Stomach (tissue), 9 donors: ENCODE measurements around the gene CCDC28B. TPM values are rescaled to one million over a fixed set of nuclear protein-coding genes. Genes with fewer than 3 reads are reported as not detected.

ENCODE experiments used
- DNase-seq, 2 donors: peaks; one replicate each; pipeline versions ENCODE4 v3.0.0 to v3.0.0-alpha.2; 2013 to 2019
- H3K27ac ChIP-seq, 5 donors: fragments of 200-600 bp in 4 of 5; sonication (generic) in 4 of 5; one replicate each; pipeline ENCODE4 v1.5.1; 2013 to 2019; ENCODE audit warnings: mild to moderate bottlenecking in 1 of 5, moderate library complexity in 1 of 5
- H3K27me3 ChIP-seq, 3 donors: fragments of 200-600 bp; sonication (generic); one replicate each; pipeline ENCODE4 v1.5.1; 2017 to 2019; ENCODE audit warnings: mixed run types in 1 of 3
- H3K36me3 ChIP-seq, 4 donors: fragments of 200-600 bp; sonication (generic); 1 replicate in 3 of 4; 2 replicates in 1 of 4; pipeline ENCODE4 v1.5.1; 2016 to 2019
- H3K4me1 ChIP-seq, 4 donors: fragments of 200-600 bp; sonication (generic); one replicate each; pipeline ENCODE4 v1.5.1; 2016 to 2019
- H3K4me3 ChIP-seq, 4 donors: fragments of 200-600 bp; sonication (generic) in 3 of 4; one replicate each; pipeline ENCODE4 v1.5.1; 2016 to 2019; ENCODE audit warnings: mild to moderate bottlenecking in 1 of 4
- H3K9me3 ChIP-seq, 4 donors: fragments of 200-600 bp; sonication (generic); one replicate each; pipeline ENCODE4 v1.5.1; 2016 to 2019
- CTCF ChIP-seq, 7 experiments: fragments of 450-650 bp in 4 of 7; fragments of 200-600 bp in 3 of 7; sonication (generic) in 3 of 7; IDR thresholded peaks; one replicate each; pipeline ENCODE4 v1.5.1; 2016 to 2019; ENCODE audit warnings: antibody characterized with exemption in 7 of 7, control low read depth in 2 of 7, mild to moderate bottlenecking in 1 of 7
- EP300 ChIP-seq: sonication (generic); formaldehyde crosslinking; IDR thresholded peaks from one replicate; pipeline ENCODE4 v1.6.1; 2017; ENCODE audit warnings: antibody characterized with exemption
- POLR2A ChIP-seq, 4 donors: fragments of 450-650 bp; IDR thresholded peaks; one replicate each; pipeline ENCODE4 v1.6.1; 2016; ENCODE audit warnings: antibody characterized with exemption in 4 of 4, control low read depth in 2 of 4, mild to moderate bottlenecking in 1 of 4, moderate library complexity in 1 of 4
- POLR2AphosphoS5 ChIP-seq, 3 donors: sonication (generic); formaldehyde crosslinking; IDR thresholded peaks; one replicate each; pipeline ENCODE4 v1.6.1; 2016; ENCODE audit warnings: antibody characterized with exemption in 3 of 3
- WGBS, 5 donors: extraction: QIAGEN DNeasy Blood & Tissue Kit in 3 of 5; methylation state at CpG; one replicate each; pipeline versions ENCODE4 v1.1.5 to v1.1.7; 2013 to 2018; 5-methylcytosine and 5-hydroxymethylcytosine counted together
- intact Hi-C: fragments of 100-400 bp; cut with DNase I; formaldehyde crosslinking; loops from one replicate; pipeline ENCODE4 v1.15.1; 2023; ENCODE audit warnings: low total_unique reads
- polyA plus RNA-seq, 3 donors: library from polyadenylated mRNA; stranded (reverse); fragments of 200-250 nt; gene quantifications; one replicate each; pipeline ENCODE4 v1.2.3, GENCODE V29; 2013
- total RNA-seq, 5 donors: library from RNA; depleted of rRNA; stranded (reverse); fragments of >200 nt; gene quantifications; one replicate each; pipeline versions ENCODE4 v1.1.0 to v1.2.3, GENCODE V29; 2014 to 2016
- donor health status: healthy with polysubstance abuse.
- donor health status: Bipolar disorder and iron deficiency.
- donor health status: healthy.

The CCDC28B gene
- total and polyA plus RNA-seq, 8 donors = 0.45 to 27.8 (median 9.7) TPM; not detected in 2

DNA sequence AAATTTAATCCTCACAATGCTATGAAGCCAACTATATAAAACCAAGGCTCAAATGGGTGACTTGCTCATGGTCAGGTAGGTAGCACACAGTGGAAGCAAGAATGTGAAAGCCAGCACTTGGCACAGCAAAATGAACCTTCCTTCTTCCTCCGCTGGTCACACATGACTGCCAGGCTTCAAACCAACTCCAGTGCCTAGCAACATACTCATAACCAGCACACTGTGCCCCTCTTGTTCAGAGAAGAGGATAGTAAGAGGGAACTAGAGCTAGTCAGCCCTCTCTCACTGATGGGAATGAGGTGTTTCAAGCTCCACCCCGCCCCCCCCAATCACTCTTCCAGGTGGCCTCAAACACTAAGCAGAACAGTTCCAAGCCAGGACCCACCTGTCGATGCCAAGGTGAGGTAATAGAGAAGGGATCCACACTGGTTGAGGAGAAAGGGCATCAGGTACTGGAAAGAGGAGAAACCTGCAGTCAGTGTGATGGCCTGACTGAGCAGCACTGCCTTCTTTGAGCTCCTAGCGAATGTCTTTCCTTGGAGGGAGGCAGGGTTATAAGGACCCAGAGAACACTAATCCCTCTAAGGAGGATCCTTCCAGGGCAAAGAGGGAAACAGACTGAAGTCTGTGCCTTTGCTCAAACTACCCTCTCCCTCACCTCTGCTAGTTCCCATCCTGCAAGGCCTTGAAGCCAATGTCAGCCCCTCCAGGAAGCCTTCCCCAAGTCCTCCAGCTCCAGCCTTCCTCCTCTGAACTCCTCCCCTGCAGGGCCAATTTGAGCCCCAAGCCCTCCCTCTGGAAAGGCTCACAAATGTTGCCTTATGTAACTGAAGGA is 20.6 kb downstream of the CCDC28B start:
- peak overlapping the region; percentile 88 to 95 (median 92) for H3K4me3 ChIP-seq
- 86 to 92% (median 91%) methylated on average over 3 to 4 of the region's 4 CpGs for whole genome bisulfite sequencing, 5 donors
- H3K36me3 ChIP-seq = peaks cover 26 to 67% (median 59%) of the 10 kb centered on the region in 4 donors
- no peaks in the 10 kb centered on the region for H3K9me3 ChIP-seq
- TF ChIP-seq POLR2A (IDR thresholded peaks at IDR 0.05) = no peak
- no peak for TF ChIP-seq POLR2AphosphoS5 (IDR thresholded peaks at IDR 0.05)
- peak overlapping the region in 4 of 5 donors; percentile 90 to 97 (median 94) for H3K27ac ChIP-seq
- peaks cover 28 to 52% (median 38%) of the 10 kb centered on the region in 4 donors for H3K4me1 ChIP-seq
- H3K27me3 ChIP-seq = no peaks in the 10 kb centered on the region
- intact Hi-C loops = no loop called here
- DNase-seq = no peak

GRCh38 chr1:32221581-32221979 is 21.2 kb downstream of the CCDC28B start:
- Histone ChIP-seq H3K4me1 (peaks cover 28 to 46% (median 35%) of the 10 kb centered on the region in 4 donors), H3K36me3 (peaks cover 26 to 67% (median 59%) of the 10 kb centered on the region in 4 donors), H3K9me3 (no peaks in the 10 kb centered on the region), H3K27me3 (no peaks in the 10 kb centered on the region), H3K4me3 (peak overlapping the region; percentile 88 to 95 (median 92)), H3K27ac (peak overlapping the region; percentile 86 to 97 (median 94))
- TF ChIP-seq POLR2AphosphoS5 (IDR thresholded peaks at IDR 0.05) = no peak
- TF ChIP-seq EP300 = no peak
- no peak for TF ChIP-seq CTCF (IDR thresholded peaks at IDR 0.05)
- no peak for TF ChIP-seq POLR2A (IDR thresholded peaks at IDR 0.05)
- intact Hi-C loops = no loop called here
- no peak for DNase-seq
- 4 to 11% (median 5%) methylated on average over 8 to 13 of the region's 13 CpGs for WGBS, 5 donors

DNA sequence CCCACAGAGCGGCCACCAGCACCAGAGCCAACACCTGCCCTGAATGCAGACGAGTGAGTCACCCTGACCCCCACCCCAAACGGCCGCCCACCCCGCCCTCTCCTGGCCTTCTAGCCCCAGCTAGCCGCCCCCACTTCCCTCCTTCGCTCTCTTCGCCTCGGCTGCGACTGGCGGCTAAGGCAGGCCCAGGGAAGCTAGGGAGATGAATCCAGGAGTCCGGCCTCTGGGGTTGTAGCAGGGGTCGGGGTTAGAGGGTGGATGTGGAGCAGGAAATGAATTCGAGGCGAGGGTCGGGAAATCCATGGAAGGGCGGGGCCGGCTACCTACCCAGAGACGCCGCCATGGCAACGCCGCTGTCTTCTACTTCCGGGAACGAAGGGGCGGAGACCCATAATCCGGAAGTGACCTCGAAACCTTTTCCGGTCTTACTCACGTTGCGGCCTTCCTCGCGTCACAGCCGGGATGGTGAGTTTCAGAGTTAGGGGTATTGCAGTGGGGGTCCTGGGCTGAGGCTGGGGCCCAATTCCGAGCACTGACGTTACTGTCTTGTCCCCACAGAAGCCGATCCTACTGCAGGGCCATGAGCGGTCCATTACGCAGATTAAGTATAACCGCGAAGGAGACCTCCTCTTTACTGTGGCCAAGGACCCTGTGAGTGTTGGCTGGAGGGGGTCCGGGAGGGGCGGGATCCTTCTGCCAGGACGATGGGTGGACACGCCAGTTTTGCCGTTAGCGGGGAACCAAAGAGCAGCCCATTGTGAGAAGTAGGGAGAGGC is 21.8 kb downstream of the CCDC28B start, which contains the start of the genes EIF3I and TMEM234:
EIF3I (plus strand) TSS at position 428 of the 776 bp plus-strand sequence; CDS start at position 463, 35 bp downstream.
TMEM234 (minus strand) TSS at position 374 of the 776 bp plus-strand sequence; CDS start at position 343, 31 bp downstream.
- peak within 1 kb of the TSS; percentile 88 to 95 (median 92) for H3K4me3 ChIP-seq
- peaks cover 28 to 46% (median 35%) of the 10 kb centered on the region in 4 donors for H3K4me1 ChIP-seq
- H3K36me3 ChIP-seq = peaks cover 20 to 67% (median 59%) of the 10 kb centered on the region in 4 donors
- TF ChIP-seq POLR2AphosphoS5 (IDR thresholded peaks at IDR 0.05) (peak; percentile 89 to 96 (median 90)), POLR2A (IDR thresholded peaks at IDR 0.05) (peak in 2 of 4 donors; percentile 43 to 66), CTCF (IDR thresholded peaks at IDR 0.05) (no peak)
- DNase-seq = peak; percentile 93 to 98
- H3K27me3 ChIP-seq = no peaks in the 10 kb centered on the region
- 0 to 1% (median 1%) methylated on average over 21 to 46 of the region's 46 CpGs for WGBS, 5 donors
- intact Hi-C loops = no loop called here
- H3K9me3 ChIP-seq = no peaks in the 10 kb centered on the region
- peak within 1 kb of the TSS; percentile 86 to 97 (median 94) for H3K27ac ChIP-seq

- 65 to 82% (median 74%) methylated on average over 2 to 3 of the region's 3 CpGs for WGBS, 5 donors
- peak overlapping the region in 4 of 5 donors; percentile 90 to 97 (median 94) for H3K27ac ChIP-seq
- no peak for DNase-seq
- H3K9me3 ChIP-seq = no peaks in the 10 kb centered on the region
- H3K4me3 ChIP-seq = peak overlapping the region in 2 of 4 donors; percentile 88 to 89
- peaks cover 35 to 69% (median 64%) of the 10 kb centered on the region in 4 donors for H3K36me3 ChIP-seq
- TF ChIP-seq CTCF (IDR thresholded peaks at IDR 0.05) (no peak), POLR2A (IDR thresholded peaks at IDR 0.05) (no peak), POLR2AphosphoS5 (IDR thresholded peaks at IDR 0.05) (no peak), EP300 (no peak)
- no peaks in the 10 kb centered on the region for H3K27me3 ChIP-seq
- intact Hi-C loops = no loop called here
- H3K4me1 ChIP-seq = peaks cover 28 to 46% (median 35%) of the 10 kb centered on the region in 4 donors
Observed at GRCh38 chr1:32223683-32224082, 23.3 kb downstream of the CCDC28B start.
